Nephron (organoid): ENCODE measurements around the gene ZNF414.

Experiments used
- H3K27ac Mint-ChIP-seq, 3 experiments: 2 replicates each; pipeline ENCODE4 v1.8.0; 2020; ENCODE audit warnings: mixed read lengths in 3 of 3, mild to moderate bottlenecking in 2 of 3, moderate library complexity in 1 of 3
- H3K27me3 Mint-ChIP-seq: 2 replicates; pipeline ENCODE4 v1.8.0; 2021; ENCODE audit warnings: low read depth, mild to moderate bottlenecking, moderate library complexity, mixed read lengths
- H3K36me3 Mint-ChIP-seq: 2 replicates; pipeline ENCODE4 v1.8.0; 2020; ENCODE audit warnings: low read depth, mixed read lengths
- H3K4me1 Mint-ChIP-seq: 2 replicates; pipeline ENCODE4 v1.8.0; 2020; ENCODE audit warnings: mixed read lengths
- H3K4me3 Mint-ChIP-seq, 3 experiments: 2 replicates each; pipeline ENCODE4 v1.8.0; 2020; ENCODE audit warnings: mild to moderate bottlenecking in 3 of 3, mixed read lengths in 3 of 3, moderate library complexity in 2 of 3
- H3K9me3 Mint-ChIP-seq: 2 replicates; pipeline ENCODE4 v1.8.0; 2020; ENCODE audit warnings: mixed read lengths
- TF ChIP-seq, protein P1 (sequence below), 3 experiments: fragments of 200-600 bp; sonication (generic); IDR thresholded peaks; one replicate each; pipeline ENCODE4 v1.5.0; 2021; ENCODE audit warnings: antibody characterized with exemption in 3 of 3; ENCODE audit not compliant: unreplicated experiment in 3 of 3

ZNF414 gene

DNA sequence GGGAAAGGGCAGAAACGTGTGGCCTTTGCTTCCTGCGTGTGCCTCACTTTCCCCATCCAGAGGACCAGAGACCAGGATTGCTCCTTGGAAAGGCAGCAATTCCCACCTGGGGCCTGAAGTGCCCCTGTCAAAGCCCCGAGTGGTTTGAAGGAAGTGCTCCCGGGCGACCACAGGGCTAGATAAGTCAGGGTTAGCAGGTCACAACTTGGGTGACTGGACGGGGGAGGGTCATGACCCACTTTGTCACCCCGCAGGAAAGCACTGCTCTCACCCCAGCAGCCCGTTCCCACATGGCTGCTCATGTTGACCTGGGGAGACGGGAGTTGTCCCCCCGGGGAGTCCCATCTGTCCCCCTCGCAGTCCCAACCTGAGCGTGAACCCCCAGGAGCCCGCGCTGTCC, 12.0 kb downstream of the ZNF414 start:
- Mint-ChIP-seq H3K27me3 (peaks cover 3% of the 10 kb centered on the region), H3K4me1 (peaks cover 11% of the 10 kb centered on the region), H3K36me3 (no peaks in the 10 kb centered on the region), H3K9me3 (no peaks in the 10 kb centered on the region), H3K27ac (no peak overlapping the region), H3K4me3 (no peak overlapping the region)
- TF ChIP-seq, protein P1, sequence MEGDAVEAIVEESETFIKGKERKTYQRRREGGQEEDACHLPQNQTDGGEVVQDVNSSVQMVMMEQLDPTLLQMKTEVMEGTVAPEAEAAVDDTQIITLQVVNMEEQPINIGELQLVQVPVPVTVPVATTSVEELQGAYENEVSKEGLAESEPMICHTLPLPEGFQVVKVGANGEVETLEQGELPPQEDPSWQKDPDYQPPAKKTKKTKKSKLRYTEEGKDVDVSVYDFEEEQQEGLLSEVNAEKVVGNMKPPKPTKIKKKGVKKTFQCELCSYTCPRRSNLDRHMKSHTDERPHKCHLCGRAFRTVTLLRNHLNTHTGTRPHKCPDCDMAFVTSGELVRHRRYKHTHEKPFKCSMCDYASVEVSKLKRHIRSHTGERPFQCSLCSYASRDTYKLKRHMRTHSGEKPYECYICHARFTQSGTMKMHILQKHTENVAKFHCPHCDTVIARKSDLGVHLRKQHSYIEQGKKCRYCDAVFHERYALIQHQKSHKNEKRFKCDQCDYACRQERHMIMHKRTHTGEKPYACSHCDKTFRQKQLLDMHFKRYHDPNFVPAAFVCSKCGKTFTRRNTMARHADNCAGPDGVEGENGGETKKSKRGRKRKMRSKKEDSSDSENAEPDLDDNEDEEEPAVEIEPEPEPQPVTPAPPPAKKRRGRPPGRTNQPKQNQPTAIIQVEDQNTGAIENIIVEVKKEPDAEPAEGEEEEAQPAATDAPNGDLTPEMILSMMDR (IDR thresholded peaks at IDR 0.05; ENCODE audit: unreplicated experiment in 3 of 3), result no peak

DNA sequence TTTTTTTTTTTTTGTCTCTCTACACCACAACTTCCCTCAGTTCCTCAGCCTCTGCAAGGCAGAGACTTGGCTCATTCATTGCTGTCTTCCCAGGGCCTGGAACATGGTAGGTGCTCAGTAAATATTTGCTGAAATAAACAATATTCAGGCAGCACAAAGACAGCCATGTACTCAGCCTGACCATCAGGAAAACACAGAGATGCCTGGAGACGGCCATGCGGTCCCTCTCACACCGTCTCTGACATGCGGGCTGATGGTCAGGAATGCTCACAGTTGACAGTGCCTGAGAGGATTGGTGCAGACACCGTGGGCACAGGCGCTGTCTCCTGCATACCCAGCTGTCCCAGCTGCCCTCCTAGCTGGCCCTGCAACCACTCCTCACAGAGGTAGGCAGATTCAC, 12.5 kb downstream of the ZNF414 start:
- H3K9me3 Mint-ChIP-seq, result no peaks in the 10 kb centered on the region
- H3K36me3 Mint-ChIP-seq, result no peaks in the 10 kb centered on the region
- H3K4me3 Mint-ChIP-seq, result no peak overlapping the region
- H3K4me1 Mint-ChIP-seq, result peaks cover 11% of the 10 kb centered on the region
- no peak overlapping the region for H3K27ac Mint-ChIP-seq
- peaks cover 3% of the 10 kb centered on the region for H3K27me3 Mint-ChIP-seq
- TF ChIP-seq, protein P1 (IDR thresholded peaks at IDR 0.05; ENCODE audit: unreplicated experiment in 3 of 3), result no peak

DNA sequence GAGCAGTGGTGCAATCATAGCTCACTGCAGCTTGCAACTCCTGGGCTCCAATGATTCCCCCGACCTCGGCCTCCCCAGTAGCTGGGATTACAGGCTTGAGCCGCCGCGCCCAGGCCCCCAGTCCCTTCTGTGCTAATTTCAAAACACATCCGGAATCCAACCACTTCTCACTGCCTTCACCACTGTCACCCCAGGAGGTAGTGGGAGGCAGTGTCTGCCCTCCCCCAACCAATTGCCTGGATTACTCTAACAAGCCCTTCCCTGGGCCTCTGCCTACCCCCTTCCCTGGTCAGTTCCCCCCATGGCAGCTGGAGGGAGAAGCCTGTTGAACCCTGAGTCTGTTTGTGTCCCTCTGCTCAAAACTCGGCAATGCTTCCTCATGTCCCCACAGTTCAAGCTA, 13.8 kb downstream of the ZNF414 start:
- TF ChIP-seq, protein P1 (IDR thresholded peaks at IDR 0.05; ENCODE audit: unreplicated experiment in 3 of 3), result no peak

DNA sequence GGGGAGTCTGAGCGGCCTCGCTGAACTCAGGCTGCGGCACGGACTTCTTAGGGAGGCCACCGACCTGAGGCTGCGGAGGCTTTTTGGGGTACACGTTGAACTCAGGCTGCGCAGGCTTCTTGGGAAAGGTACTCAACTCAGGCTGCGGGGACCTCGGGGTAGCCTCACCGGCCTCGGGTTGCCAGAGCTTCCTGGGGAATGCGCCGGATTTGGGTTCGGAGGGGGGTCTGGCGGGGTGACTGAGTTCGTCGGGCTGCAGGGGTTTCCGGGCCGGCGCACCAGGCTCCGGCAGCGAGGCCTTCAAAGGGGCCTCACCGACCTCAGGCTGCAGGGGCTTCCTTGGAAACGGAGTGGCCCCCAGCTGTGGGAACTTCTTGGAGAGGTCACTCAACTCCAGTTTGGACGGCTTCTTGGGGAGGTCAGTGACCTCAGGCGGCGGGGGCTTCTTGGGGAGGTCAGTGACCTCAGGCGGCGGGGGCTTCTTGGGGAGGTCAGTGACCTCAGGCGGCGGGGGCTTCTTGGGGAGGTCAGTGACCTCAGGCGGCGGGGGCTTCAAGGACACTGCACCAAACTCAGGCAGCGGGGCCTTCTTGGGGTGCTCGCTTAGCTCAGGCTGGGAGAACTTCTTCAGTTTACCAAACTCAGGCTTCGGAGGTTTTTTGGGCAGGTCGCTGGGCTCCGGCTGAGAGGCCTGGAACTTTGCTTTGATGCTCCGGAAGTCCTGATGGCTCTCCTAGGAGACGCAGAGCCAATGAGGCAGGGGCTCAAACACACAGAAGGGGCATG, 14.7 kb downstream of the ZNF414 start:
- Mint-ChIP-seq H3K9me3 (no peaks in the 10 kb centered on the region), H3K27ac (no peak overlapping the region), H3K36me3 (no peaks in the 10 kb centered on the region), H3K4me1 (peaks cover 7% of the 10 kb centered on the region), H3K27me3 (no peaks in the 10 kb centered on the region), H3K4me3 (no peak overlapping the region)
- TF ChIP-seq, protein P1 (IDR thresholded peaks at IDR 0.05; ENCODE audit: unreplicated experiment in 3 of 3), result no peak

More for the DNA sequence above, 13.8 kb downstream of the ZNF414 start:
- Mint-ChIP-seq H3K4me1 (peaks cover 7% of the 10 kb centered on the region), H3K36me3 (no peaks in the 10 kb centered on the region), H3K4me3 (no peak overlapping the region), H3K27ac (peak overlapping the region in 2 of 3 experiments; percentile 8 to 56), H3K9me3 (no peaks in the 10 kb centered on the region), H3K27me3 (no peaks in the 10 kb centered on the region)

DNA sequence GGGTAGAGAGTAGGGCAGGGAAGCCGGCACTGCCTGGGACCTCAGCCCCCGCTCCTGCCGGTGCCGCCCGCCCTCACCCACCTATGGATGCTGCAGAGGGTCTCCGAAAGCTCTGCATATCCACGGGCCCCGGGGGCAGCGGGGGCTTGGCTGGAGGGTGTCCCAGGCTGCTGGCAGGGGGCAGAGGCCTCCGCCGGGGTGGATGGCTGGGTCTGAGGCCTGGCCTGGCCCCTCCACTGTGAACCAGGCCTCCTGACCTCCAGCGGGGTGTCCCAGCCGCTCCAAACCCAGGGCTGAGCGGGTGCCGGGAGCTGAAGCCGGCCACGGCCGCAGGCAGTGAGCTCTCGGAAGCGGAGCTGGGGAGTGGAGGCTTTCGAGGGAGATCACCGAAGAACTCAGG, 15.7 kb downstream of the ZNF414 start:
- TF ChIP-seq, protein P1 (IDR thresholded peaks at IDR 0.05; ENCODE audit: unreplicated experiment in 3 of 3), result no peak
- Mint-ChIP-seq H3K27ac (no peak overlapping the region), H3K4me1 (peaks cover 7% of the 10 kb centered on the region), H3K9me3 (no peaks in the 10 kb centered on the region), H3K27me3 (no peaks in the 10 kb centered on the region), H3K4me3 (no peak overlapping the region), H3K36me3 (no peaks in the 10 kb centered on the region)

DNA sequence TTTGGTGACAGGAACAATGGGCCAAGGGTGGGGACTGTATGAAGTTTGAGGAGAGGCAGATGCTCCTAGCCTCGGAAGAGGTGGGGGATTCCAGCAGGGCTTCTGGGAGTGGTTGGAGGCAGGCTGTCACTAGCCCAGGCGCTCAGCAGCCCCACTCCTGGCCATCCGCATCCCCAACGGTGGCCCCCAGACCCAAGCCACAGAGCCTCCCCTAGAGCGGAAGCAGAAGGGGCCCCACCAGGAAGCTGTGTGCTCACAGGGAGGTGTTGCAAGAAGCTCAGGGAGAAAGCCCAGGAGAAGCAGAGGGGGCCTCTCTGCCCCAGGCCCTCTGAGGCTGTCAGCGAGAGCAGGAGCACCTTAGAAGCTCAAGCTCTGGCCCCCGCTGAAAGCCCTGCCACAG, 19.8 kb downstream of the ZNF414 start:
- no peaks in the 10 kb centered on the region for H3K4me1 Mint-ChIP-seq
- peaks cover 6% of the 10 kb centered on the region for H3K36me3 Mint-ChIP-seq
- no peak overlapping the region for H3K4me3 Mint-ChIP-seq
- no peaks in the 10 kb centered on the region for H3K27me3 Mint-ChIP-seq
- TF ChIP-seq, protein P1 (IDR thresholded peaks at IDR 0.05; ENCODE audit: unreplicated experiment in 3 of 3), result no peak
- no peak overlapping the region for H3K27ac Mint-ChIP-seq
- no peaks in the 10 kb centered on the region for H3K9me3 Mint-ChIP-seq
